Right renal pelvis (tissue), 4 donors: ENCODE data around the gene PPP1R36. TPM values are rescaled to one million over a fixed set of nuclear protein-coding genes. Genes with fewer than 3 reads are reported as not detected.
A peak's percentile ranks its signal among the peaks of the same experiment; 100 is the strongest.

Source experiments
- DNase-seq, 4 donors: peaks; one replicate each; pipeline ENCODE4 v3.0.0-alpha.2; 2013; ENCODE audit warnings: low read depth in 4 of 4, low spot score in 3 of 4, missing footprints in 1 of 4
- polyA plus RNA-seq, 4 donors: library from polyadenylated mRNA; unstranded; fragments of 120-200 nt; gene quantifications; one replicate each; pipeline ENCODE4 v1.2.1, GENCODE V29; 2013; ENCODE audit not compliant: insufficient read length in 4 of 4

Gene PPP1R36, protein sequence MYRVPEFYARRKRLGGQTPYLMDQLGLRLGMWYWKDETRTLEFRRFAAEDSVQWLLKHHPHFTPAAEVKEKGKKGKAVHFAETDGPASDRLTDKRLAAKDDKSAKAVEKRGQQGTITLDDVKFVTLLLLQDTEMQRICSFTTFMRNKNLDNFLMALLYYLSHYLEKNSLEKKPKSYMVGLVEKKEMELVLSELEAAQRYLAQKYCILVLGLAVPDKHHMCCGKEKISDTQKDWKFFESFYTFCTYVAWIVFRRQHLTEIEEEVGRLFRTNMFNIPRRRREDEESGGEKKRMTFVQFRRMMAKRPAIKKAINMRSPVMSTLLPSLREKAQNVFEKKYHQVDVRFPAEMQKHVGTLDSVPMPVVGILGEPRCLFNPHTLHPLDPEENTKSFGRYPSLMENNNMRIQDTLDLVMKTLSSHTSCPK
- 1 to 10 TPM in 1 of 4 donors, under 1 TPM in 3; 0.73 to 1.2 (median 0.83) TPM for polyA plus RNA-seq

DNA sequence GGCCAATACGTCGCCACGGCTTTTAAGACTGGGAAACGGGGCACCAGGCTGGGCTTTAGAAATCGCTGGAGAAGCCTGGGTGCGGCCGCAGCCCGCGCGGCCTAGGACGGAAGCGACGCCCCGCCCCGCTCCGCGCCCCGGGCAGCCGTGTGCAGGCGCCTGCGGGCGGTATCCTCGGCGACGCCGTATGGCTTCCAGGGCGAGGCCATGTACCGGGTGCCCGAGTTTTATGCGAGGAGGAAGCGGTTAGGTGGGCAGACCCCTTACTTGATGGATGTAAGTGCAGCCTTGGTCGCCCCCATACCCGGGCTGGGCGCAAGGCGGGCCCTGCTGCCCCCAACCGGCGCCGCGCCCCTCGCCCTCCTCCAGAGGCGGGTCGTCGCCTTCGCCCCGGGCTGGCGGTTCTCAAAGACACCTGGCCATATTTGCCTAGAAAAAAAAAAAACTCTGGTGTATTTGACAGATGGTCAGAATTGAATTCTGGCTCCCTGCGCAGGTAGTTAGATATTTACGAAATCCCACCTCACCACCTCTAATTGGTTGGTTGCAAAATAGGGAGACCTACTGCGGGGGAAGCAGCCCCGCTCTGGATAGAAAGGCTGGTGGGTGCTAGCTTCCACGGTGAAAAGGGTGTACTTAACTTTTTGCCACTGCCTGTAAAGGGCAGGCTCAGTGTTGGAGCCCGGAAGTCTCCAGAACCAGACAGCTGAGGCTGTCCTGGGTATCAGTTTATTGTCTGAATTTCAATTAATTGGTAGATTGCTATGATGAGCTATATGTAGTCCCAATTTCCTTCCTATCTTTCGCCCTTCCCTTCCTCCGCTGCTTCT, at the start of gene PPP1R36:
TSS of gene PPP1R36 (plus strand) at position 171 of the 830 bp plus-strand sequence. CDS start at position 208, 37 bp downstream.
- DNase-seq = peak in 1 of 4 donors; percentile 23

DNA sequence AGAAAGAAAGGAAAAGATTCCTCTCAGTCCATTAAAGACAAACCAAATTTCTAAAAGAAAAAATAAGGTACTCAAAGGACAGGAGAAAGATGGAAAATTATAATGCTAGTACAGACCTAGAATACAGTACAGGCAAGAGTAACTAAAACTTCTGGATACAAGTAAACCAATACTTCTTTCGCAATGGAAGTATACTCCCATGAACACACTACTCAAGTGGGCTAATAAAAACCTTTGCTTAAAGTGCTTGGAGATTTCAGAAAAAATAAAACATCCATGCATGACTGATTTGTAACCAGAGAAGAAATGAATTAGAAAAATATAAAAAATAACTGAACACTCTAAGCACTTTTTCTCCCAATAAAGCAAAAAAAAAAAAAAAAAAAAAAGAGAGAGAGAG, 49.7 kb upstream of the PPP1R36 start:
- no peak for DNase-seq

DNA sequence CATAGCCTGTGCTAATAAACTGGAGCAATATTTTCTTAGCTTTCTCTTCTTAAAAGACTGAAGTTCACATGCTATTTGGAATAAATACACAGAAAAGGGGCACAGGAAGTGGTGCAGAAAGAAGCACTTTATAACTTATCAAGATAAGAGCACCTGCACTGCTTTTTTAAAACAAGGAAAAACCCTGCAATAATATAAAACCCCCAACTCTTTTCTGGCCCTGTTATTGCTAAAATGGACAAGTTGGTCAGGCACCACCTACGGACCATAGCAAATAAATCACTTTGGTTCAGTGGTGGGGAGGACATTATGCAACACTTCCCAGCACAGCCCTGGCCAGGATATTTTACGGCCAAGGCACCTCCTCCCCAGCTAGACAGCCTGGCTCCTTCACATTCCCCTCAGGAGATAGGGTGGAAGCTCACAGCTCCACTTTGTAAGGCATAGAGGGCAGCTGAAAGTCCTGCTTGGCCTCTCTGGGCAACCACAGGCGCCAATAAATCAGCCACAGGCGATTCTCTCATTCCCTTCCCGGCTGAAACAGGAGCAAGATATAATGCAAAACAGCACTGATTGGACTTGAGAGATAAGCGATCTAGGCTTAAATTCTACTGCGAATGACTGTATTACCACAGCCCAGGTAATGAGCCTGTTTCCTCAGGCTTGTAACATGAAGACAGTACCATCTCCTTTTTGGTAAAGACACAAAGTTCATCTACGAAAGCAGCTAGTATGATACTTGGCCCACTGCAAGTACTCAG, 48.2 kb upstream of the PPP1R36 start:
- peak in 1 of 4 donors; percentile 40 for DNase-seq

DNA sequence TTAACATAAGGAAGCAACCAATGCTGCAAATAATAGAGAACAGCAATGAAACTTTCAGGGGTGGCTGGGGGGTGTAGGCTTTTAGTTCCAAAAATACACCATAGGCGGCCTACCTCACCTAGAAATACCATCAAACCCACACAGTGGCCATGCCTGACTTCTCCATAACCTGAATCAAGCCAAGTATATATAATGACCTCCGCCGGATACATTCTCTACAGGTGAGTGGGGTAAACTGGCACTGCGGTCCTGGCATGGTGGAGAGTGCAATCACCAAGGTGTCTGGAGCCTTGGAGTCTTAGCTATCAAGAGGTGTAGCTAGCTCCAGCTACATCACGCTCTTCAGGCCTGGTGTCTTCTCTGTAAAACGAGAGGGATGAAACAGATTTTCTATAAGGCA, 47.3 kb upstream of the PPP1R36 start:
- peak in 1 of 4 donors; percentile 3 for DNase-seq

DNA sequence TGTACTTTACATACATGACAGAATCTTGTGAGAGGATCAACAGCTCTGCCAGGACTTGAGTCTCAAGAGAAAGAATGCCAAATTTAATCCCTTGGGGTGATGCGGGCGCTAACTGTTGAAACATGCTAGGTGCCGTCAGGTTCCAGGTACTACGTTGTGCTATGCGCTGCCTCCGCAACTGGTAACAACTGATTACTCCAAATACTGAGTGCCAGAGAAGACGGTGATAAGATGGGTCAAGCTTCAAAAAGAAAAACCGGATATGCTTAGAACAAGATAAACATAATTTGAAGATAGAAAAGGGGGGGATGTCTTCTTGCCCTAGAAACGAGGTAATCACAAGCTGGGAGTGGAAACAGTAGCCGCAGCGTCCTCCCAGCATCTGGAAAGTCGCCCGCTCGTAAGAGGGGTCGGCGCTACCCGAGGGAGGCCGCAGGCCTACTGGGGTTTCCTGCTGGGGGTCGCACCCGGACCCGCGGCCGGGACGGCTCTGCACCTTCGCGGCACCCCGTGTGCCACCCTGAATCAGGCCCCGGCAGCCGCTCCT, 46.8 kb upstream of the PPP1R36 start:
- peak in 1 of 4 donors; percentile 17 for DNase-seq

DNA sequence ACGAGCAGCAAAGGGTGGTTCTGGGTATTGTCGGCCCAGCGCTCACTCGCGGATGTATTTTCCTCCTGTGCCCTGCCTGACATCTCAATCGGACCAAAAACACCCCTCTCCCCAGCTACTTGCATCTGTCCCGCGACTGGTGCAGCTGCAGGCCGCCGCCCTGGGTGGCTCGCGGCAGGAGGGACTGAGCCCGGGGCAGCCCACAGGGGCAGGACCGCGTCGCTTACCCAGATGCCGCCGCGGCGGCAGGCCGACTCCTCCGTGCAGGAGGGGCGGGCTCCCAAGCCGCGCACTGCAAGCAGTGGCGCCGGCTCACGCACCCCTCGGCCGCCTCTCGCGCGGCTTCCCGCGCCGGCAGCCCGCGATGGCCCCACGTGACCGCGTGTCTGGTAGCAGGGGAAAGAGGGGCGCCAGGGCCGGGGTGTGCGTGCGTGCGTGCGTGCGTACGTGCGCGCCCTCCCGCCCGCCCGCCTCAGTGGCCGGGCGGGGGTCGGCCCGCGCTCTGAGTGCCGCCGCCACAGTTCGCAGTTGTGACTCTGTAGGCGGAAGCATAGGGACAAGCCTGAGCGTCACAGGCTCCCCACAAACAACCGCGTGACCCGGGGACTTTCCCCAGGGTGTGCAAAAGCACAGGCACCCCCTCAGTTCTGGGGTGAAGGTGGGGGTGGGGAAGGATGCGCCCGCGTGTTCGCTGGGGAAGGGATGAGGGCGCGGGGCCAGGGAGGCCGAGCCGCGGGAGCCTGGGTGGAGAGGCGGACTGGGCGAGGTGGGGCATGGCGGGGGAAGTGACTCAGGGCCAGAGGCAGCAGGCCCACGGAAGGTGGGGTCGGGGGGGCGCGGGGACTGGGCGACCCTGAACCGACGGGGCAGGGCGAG, 46.1 kb upstream of the PPP1R36 start, which contains the start of gene ZBTB25:
TSS of gene ZBTB25 (minus strand) at position 405 of the 876 bp plus-strand sequence. CDS start 13,305 bp downstream, outside the sequence.
- peak; percentile 74 to 83 (median 79) for DNase-seq

DNA sequence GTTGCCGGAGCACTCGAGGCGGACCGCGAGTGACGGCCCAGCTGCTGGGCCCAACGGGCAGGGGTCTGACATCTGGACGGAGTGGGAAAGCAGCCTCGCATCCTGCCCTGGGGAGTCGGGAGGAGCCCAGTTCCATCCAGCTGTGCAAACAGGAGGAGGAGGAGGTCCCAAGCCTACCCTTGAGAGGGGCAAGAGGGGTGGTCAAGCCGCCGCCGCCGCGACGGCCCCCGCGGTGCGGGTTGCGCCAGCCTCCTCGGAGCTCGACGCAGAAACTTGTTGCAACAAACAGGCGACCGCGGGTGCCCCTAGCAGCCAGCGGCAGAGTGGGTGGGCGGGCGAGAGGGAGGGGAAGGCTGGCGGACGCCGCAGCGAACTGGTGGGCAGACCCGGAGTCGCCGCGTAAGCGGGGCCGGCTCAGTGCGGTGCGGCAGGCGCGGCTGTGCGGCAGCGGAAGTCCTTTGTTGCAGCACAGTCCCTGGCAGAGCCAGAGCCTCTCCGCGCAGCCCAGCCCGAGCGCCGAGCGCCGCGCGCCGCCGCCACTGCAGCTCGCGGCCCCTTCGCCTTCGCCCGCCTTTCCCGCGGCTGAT, 45.4 kb upstream of the PPP1R36 start, which contains the start of gene ZBTB1:
TSS of gene ZBTB1 (plus strand) at position 461 of the 587 bp plus-strand sequence. CDS start 16,735 bp downstream, outside the sequence.
- DNase-seq = peak in 3 of 4 donors; percentile 53 to 74 (median 57)

DNA sequence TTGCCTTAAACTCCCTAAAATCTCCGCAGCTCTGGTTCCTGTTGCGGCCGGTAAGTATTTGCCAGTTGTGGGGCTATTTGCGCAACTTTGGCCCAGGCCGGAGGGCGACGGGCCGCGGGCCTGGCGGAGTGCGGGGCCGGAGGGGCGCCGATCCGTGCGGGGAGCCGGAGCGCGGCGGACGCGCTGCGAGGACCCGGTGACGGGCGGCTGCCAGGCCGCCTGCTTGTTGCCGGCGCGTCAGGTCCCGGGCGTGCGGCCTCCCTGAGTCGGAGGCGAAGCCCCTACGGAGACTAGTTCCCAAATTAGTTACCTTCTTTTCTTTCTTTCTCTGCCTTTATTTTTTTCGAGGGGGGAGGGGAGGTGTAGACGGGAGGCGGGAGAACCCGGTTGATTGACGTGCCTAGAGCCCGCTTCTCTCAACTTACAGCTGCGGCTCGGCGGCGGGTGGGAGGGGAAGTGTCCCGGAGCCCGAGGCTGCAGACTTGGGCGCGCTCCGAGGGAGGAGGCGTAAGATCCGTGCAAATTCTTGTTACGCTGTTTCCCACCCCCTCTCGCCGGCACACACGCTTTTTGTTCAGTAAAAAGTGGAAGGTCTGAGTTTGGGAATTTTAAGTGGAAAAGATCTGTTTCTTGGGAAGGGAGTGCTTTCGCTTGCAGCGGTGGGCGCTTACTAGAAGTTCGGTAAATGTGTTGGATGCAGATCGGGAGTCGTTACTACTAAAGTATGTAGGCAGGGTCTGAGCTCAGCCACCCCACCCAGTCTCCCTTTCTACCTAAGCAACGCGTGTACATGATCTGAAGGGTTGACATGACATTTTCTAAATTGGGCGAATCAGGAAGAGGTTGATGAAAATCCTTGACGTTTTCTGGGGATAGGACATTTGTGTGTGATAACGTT, 44.6 kb upstream of the PPP1R36 start:
- DNase-seq = peak; percentile 81 to 89 (median 86)

DNA sequence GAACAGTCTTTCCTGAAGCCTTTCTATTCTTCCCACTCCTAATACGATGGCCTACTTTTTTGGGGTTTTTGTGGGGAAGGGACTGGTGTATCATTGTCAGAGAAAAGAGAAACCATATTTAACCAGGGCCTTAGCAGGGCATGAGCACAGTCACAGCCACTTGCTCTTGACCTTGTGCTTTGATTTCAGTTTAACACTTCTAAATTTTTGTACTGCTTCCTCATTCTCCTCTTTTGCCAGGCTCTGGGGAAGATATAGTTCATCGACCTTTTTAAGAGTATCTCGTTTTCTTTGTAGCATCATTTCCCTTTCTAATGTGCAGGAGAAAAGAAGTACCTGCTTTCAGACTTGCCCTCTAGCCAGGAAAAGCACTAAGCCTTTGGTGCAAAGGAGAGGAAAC, 43.0 kb upstream of the PPP1R36 start:
- DNase-seq = no peak

DNA sequence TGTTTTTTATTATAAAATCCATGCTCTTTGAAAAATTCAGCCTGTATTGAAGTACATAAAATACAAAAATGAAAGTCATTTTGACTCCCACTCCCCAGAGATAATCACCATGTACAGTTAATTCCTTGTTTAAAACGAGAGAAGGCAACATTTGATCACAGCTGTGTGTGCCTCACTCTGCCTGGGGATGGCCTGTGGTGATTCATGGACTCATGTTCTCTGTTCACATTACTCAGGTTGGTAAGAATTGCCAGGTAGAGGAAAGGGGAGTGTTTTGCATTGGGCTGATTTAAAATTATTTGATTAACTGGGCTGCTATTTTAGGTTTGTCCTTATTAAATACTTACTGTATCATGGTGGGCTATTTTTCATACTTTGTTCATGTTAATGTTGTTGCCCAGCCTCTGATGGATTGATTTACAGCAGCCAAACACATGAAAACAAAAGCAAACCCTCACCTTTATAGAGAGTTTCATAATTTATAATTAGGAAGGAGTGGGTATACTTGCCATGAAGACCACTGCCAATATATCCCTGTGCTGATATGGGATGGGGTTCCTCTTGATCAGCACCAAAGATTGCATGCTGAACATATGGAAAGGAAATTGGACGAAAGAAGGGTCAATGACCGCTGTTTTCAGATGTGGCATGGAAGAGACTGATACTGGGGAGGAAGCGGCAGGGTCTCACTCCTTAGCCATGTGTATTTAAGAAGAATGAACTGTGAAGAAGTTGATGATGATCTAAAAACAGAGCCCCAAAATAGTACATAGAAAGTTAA, 42.2 kb upstream of the PPP1R36 start:
- no peak for DNase-seq

DNA sequence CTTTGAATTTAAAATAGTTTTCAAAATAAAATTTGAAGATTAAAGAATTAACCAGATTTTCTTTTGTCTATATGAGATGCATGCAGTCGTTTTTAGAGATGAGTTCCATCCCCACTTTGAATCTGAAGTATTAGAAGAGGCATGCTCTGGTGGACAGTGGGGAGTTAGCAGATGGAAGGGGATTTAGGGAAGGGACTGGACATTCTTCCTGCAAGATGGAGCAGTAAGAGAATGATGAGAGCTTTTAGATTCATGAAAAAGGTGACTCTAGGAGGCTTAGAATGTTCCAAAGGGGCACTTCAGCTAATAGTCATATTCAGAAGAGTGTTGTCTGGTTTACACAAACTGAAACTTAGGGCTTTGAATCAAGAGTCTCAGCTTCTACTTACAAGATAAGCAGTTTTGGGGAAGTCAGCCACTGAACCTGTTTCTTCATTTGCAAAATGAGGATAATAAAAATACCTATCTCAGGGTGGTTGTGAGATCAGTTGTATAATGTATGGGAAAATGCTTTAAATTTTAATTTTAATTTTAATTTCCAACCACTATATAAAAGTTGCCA, 41.5 kb upstream of the PPP1R36 start:
- DNase-seq = no peak

DNA sequence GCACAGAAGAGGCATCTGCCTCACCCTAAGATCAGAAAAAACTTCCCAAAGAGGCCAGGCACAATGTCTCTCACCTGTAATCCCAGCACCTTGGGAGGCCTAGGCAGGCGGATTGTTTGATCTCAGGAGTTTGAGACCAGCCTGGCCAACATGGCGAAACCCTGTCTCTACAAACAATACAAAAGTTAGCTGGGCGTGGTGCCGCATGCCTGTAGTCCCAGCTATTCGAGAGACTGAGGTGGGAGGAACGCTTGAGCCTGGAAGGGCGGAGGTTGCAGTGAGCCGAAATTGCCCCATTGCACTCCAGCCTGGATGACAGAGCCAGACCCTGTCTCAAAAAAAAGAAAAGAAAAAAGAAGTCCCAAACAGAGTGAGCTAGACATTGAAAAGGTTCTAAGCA, 40.7 kb upstream of the PPP1R36 start:
- DNase-seq = no peak

DNA sequence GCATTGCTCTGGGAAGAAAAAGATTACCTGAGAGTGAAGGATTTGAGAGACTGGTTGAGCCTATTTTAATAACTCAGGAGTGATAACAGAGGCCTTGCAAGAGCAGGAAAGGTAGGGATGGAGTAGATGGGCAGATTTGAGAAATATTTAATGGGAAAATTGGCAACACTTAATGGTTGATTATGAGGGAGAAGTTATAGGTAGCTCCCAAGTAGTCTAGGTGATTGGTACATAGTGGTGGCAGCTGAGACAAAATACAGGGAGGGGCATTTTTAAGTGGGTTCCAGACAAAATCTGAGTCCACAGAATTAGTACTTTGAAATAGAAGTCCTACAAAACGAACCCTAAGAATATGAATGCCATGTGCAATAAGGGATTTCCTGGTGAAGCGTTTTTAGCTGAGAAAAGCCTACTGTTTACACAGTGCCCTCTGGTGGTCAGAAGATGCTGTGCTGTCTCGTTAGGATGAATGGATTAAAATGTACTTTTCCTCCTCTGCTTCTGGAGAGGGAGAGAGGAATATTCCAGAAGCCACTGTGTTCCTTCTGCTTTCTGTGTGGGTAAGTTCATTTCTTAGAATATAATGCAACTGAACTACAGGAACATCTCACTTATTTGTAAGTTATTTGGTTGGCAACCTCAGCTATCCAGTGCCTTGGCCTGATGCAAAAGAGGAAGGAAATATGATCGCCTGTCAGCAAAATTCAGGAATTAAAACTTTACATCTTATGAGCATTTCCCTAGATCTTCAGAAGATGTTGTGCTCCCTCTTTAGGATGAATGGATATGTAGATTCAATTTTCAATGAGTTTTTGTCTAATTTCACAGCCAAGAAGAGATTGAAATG, 38.7 kb upstream of the PPP1R36 start:
- peak in 3 of 4 donors; percentile 57 to 63 (median 59) for DNase-seq

DNA sequence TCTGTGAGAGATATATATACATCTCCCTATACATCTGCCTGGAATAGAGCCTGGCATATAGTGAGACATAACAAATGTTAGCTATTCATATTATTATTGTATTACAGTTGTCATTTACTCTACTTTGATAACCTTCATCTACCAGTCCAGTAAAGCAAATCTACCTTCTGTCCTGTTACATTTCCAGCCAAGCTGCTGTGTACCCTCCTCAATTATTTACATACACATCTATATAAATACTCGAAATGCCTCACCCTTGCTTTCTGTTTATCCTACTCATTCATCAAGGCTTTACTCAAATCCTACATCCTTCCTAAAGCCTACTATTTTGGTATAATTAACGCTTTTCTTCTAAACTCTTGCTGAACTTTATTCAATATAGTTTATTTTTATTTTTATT, 36.5 kb upstream of the PPP1R36 start:
- no peak for DNase-seq

DNA sequence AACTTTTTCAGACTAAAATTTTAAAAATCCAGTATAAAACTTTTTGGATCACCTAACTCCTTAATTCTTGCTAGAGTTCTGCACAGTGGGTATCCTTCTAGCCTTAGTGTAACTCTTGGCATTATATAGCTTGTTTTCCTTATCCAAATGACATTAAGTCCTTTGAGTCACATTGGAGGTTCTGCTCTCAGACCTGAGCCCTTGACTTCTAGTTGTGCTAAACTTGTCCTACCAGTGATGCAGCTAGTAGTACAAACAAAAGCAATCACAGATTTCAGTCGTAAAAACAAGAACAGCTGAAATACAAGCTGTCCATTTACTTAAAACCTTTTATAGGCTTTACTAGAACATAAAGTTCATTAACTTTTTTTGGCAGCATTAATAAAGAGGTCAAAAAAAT, 34.7 kb upstream of the PPP1R36 start:
- no peak for DNase-seq

DNA sequence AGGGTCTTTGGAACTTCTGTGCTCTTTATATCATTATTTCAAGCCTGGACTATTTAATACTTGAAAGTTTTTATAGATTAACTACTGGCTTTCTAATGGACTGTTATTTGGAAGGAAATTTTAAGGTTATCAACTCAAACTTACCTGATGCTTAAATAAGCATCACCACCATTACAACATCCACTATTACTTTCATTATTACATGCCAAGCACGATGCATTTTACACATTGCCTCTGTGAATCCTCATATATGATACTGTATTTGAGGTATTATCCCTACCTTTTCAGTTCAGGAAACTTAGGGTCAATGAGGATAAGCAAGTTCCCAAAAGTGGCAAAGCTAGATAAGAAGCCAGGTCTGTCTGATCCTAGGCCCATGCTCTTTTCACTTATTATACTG, 32.8 kb upstream of the PPP1R36 start:
- no peak for DNase-seq
